ENCODE measurements around the gene IL31RA.
A peak's percentile ranks its signal among the peaks of the same experiment; 100 is the strongest.

The IL31RA gene

DNA sequence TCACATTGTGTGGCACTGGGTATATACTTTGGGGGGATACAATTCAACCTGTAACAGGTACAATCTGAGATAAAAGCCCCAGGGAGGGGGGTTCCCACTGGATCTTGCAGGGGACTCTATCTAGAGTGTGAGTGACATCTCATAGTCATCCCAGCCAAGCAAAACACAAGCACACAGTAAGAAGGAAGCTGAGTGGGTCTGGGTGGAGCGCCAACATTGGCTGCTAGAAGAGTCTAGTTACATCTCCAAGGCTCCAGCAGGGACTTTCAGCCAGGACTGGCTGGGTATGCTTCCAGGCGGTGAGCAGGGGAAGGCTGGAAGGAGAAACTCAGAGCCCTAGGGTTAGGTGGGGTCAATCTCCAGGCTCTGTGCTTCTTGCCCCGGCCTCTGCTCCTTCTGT is 53.0 kb downstream of the IL31RA start:
- no peak for DNase-seq

DNA sequence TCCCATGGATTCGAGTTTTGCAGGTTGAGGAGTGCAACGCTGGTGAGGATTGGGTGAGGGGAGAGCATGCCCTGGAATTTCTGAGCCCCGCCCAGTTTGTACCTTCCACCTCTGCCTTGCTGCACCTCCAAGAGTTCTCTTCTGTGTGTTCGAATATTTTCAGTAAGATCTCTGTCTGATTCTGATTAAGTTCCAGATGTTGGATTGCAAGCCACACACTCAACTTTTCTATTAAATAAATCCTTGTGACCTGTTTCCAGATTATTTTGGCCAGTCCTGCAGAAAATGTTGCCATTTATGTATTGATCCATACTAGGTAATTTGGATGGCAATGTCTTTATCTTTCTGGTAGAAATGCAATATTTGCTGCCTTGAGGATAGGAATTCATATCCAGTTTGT is 54.1 kb downstream of the IL31RA start:
- no peak for DNase-seq

- DNase-seq: no peak
Measured at GRCh38 chr5:55907927-55908326, 56.8 kb downstream of the IL31RA start.

GRCh38 chr5:55908804-55909203 is 57.6 kb downstream of the IL31RA start:
- DNase-seq: no peak

DNA sequence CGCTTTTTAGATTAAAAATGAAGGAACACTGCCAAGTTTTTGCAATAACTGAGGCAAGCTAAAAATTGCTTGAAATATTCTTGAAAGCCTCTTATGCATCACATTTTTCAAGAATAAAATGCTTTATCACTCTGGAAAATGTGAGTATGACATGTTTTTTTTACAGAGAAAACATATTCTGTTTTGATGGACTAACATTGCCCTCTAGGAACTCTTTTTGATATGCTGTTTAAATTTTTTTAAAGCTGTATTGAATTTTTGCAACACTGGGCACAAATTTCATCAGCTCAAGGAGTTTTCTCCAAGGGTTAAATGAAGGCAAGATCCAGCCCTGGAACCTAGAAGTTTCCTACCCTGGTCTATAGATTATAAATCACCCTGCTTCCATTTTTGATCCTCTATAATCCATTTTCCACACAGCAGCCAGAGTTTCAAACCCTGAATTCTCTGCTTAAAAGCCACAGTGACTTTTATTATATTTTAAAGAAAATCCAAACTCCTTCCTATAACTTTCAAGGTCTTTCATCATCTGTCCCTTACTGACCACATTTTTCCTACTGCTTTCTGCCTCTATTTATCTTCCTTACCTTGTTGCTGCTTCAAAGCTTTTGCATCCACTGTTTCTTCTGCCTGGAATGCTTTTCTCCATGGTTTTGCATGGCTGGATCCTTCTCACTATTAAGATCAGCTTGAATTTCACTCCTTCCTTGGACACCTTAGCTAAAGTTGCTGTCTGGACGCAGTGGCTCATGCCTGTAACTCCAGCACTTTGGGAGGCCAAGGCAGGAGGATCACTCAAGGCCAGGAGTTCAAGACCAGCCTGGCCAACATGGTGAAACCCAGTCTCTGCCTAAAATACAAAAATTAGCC is 60.9 kb downstream of the IL31RA start:
- DNase-seq: peak; percentile 71

DNA sequence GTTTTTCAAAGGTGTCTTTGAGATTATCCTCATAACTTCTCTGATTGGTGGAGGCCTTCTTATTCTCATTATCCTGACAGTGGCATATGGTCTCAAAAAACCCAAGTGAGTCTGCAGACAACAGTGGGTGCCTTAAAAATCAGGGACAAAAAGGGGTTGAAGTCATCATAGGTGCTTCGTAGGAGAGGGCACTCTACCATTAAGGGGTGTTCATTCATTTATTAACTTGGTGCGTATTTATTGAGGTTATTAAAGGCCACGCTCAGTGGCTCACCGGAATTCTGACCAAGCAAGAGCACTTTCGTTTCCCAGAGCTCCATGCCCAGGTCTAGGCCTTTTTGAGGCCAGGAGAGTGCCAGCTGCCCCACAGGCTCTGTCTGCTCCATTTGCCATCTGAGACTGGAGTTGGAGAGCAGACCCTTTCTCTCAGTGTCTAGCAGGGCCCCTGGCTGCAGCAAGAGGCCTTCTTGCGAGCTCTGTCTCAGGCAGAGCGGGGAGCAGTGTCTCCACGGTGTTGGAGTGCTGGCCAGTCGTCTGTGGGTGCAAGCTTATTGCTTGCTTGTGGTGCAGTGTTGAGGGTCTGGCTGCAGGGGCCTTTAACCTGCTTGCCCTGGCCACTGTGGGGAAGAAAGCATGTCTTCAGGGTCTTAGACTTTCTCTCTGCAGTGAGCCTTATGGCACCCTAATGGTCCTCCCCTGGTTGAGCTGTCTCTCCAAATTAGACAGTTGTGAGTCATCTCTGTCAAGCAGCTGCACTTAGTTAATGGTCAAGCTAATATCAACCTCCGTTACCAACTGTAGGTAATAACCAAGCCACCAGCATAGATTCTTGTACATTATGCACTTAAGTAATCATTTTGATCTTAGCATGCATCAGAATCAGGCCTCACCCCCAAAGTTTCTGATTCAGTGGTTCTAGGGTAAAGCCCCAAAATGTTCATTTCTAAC is 62.6 kb downstream of the IL31RA start:
- DNase-seq: peak; percentile 22

GRCh38 chr5:55914971-55915370 is 63.8 kb downstream of the IL31RA start:
- no peak for DNase-seq

GRCh38 chr5:55915783-55916182 is 64.6 kb downstream of the IL31RA start:
- no peak for DNase-seq

- DNase-seq: no peak
Measured at GRCh38 chr5:55916986-55917385, 65.8 kb downstream of the IL31RA start.

GRCh38 chr5:55917402-55918086 is 66.4 kb downstream of the IL31RA start:
- DNase-seq: no peak

DNA sequence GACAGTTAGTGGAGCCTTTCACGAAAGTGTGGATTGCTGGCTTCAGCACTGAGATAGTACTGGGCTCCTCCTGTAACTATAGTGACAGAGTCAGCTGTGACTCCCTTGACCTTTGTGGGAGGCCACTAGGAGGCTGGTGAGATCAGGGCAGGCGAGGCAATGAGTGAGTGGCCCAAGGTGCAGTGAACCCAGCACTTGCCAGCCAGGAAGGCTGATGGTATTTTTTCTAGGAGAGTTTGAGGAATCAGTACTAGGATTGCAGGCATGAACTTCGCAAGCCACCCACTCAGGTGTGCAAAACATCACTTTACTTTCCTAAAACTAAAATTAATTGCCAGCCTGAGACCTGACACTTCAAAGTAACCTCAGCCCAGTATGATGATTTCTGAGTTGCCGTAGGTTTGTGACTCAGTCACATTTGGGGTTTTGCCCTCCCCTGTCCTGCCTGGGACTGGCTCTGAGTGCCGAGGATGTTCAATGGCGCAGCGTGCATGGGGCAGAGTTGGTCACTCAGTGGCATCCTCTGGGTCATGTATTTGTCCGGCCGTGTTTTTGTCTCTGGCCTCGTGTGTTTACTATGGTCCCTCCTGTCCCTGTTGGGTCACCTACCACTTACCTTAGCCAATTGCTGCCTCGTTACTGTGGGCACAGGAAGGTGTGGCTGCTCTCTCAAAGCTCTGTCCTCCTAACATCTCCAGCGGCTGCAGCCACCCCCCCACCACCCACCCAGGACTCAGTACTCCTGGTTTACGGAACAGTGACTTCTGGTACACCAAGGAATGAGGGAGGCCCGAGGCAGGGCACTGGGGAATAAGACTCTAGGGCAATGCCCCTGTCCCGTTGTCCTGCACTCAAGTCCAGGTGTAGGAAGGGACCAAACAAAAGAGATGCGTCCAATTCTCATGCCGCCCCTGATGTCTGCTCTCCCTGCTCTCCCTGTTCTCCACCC is 67.2 kb downstream of the IL31RA start:
- no peak for DNase-seq

- no peak for DNase-seq
Measured at GRCh38 chr5:55919625-55920024, 68.5 kb downstream of the IL31RA start.

GRCh38 chr5:55920784-55921183 is 69.6 kb downstream of the IL31RA start:
- peak; percentile 23 for DNase-seq

DNA sequence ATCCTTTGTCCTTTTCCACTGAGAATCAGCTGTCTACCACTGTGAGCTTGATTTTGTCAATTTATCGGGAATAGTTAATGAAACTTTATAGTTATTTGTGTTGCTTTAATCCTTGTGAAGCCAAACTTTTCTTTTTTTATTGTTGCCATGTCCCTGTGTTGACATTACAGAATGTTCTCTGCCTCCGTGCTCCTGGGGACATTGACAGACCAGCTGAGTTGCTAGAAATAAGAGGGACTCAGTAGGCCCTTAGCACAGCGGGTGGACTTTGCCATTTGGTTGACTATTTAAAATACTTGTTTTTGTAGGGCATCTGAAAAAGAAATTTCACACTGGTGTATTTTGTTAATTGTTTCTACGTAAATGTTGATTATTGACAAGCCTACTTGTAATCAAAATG is 70.5 kb downstream of the IL31RA start:
- DNase-seq: no peak

GRCh38 chr5:55923177-55923771 is 72.1 kb downstream of the IL31RA start:
- peak; percentile 15 for DNase-seq

DNA sequence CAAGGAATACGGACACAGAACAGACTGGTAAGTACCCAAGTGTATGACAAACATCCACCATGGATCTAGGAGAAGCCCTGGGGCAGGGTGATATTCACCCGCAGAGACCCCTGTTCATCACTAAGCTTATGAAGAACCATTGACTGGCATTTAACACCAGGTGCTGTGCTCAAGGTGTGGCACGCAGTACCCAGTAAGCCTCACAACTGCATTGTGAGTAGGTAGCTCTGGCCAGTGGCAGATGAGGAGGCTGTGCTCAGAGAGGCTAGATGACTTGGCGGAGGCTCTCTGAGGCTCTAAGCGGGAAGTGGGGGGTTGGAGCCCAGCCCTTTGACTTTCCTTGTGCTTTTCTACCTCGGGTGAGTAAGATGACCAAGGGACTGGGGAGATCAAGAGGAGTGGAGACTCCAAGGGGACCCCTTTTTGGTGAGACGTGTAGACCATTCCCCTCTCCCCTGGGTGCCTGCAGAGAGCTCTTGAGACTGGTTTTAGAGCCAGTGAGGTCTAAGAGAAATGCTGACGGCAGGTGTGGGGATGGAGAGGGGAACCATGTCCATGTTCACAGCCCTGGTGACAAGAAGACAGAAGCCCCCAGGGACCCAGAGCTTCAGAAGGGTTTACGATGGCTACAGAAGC is 72.8 kb downstream of the IL31RA start:
- DNase-seq: no peak

- DNase-seq: no peak
Measured at GRCh38 chr5:55924744-55925143, 73.6 kb downstream of the IL31RA start.

DNA sequence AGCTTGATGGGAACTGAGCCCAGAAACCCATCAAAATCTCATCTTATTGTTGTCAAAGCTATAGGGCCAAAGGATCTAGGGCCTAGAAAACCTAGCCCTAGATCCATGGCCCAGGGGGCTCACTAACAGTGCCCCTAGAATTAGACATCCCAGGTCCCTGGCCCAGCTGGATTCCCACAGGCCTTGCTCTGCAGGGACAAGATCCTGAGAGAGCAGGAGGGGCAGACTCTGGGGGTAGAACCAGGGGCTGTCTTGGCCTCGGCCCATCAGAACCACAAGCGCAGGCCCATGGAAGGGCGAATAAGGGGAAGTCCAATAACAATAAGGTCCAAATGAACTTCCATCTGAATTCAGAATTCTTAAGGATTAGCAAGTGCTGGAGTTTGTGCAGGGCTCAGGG is 74.0 kb downstream of the IL31RA start:
- DNase-seq: no peak

DNA sequence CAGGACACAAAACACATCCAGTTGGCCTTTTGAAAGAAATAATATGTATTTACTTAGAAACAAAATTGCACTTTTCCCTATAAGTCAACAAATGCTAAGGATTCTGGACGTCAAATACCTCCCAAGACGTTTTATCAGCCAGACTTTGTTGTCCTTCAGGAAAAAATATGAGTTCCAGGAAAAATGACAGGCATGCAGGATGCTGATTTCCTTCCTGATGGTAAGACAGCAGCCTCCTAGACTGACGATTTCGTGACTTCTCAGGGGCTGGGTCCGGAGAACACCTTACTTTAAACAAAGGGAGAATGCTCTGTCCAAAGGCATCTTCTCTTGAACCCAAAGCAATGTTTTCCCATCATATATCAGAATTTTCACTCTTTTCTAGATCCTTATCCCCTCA is 74.6 kb downstream of the IL31RA start:
- DNase-seq: no peak

DNA sequence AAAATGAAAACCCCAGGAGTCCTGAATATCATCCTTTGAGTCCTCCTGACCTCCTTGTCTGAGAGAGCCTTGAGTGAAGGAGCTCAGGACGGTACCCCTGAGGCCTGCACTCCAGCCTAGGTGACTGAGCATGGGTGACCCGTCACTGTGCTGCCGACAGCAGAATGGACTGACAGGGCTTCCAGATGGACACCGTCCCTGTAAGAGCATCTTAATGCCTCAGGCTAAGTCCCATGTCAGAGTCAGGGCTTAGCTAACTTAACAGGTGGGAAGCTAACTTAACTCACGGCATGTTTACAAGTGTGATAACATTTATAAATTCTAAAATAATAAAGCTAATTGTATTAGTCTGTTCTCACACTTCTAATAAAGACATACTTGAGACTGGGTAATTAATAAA is 75.3 kb downstream of the IL31RA start:
- DNase-seq: no peak

All from fibroblast of skin of right biceps (primary cell).